ENCODE measurements around the gene PXDN.

The PXDN gene

DNA sequence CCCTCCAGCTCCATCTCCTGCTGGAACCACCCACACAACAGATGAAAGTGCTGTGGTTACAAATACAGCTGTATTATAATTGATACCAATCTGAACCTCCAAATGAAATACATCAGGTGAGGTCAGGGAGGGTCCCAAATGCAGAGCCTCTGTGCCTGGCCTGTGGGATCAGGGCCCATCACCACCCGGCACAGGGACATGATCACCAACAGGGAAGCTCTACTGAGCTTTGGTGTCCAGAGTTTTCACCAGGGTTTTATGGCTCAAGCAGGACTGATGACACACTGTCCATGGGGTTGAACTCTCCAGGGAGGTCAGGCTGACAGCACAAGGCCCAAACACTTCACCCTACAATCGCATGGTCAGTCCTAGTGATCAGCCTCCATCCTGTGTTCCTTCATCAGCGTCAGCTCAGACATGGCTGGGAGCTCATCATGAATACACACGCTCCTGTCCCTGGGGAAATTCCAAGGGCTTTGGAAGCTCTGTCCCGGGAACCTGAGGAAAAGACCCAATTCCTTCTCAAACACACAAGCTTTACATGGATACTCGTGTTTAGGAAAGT lies 3.9 kb upstream of the PXDN start:
- TF ChIP-seq, protein P1, sequence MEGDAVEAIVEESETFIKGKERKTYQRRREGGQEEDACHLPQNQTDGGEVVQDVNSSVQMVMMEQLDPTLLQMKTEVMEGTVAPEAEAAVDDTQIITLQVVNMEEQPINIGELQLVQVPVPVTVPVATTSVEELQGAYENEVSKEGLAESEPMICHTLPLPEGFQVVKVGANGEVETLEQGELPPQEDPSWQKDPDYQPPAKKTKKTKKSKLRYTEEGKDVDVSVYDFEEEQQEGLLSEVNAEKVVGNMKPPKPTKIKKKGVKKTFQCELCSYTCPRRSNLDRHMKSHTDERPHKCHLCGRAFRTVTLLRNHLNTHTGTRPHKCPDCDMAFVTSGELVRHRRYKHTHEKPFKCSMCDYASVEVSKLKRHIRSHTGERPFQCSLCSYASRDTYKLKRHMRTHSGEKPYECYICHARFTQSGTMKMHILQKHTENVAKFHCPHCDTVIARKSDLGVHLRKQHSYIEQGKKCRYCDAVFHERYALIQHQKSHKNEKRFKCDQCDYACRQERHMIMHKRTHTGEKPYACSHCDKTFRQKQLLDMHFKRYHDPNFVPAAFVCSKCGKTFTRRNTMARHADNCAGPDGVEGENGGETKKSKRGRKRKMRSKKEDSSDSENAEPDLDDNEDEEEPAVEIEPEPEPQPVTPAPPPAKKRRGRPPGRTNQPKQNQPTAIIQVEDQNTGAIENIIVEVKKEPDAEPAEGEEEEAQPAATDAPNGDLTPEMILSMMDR (IDR thresholded peaks at IDR 0.05; ENCODE audit: unreplicated experiment in 3 of 3), result no peak
- H3K4me1 Mint-ChIP-seq, result peaks cover 17% of the 10 kb centered on the region

GRCh38 chr2:1747065-1747941 lies 3.0 kb upstream of the PXDN start:
- peaks cover 7% of the 10 kb centered on the region for H3K36me3 Mint-ChIP-seq (ENCODE audit: low read depth)
- peak overlapping the region in 2 of 3 experiments; percentile 54 to 69 for H3K27ac Mint-ChIP-seq
- H3K4me3 Mint-ChIP-seq, result peak overlapping the region; percentile 49 to 96 (median 65)
- H3K9me3 Mint-ChIP-seq, result no peaks in the 10 kb centered on the region
- TF ChIP-seq, protein P1 (IDR thresholded peaks at IDR 0.05; ENCODE audit: unreplicated experiment in 3 of 3), result no peak
- H3K27me3 Mint-ChIP-seq (ENCODE audit: low read depth), result peaks cover 32% of the 10 kb centered on the region
- H3K4me1 Mint-ChIP-seq, result peaks cover 25% of the 10 kb centered on the region

More for the DNA sequence above, 3.9 kb upstream of the PXDN start:
- H3K36me3 Mint-ChIP-seq (ENCODE audit: low read depth), result peaks cover 5% of the 10 kb centered on the region
- H3K27ac Mint-ChIP-seq, result no peak overlapping the region
- H3K27me3 Mint-ChIP-seq (ENCODE audit: low read depth), result peaks cover 36% of the 10 kb centered on the region
- no peaks in the 10 kb centered on the region for H3K9me3 Mint-ChIP-seq
- H3K4me3 Mint-ChIP-seq, result peak overlapping the region in 2 of 3 experiments; percentile 60 to 68

GRCh38 chr2:1746174-1747064 lies 2.1 kb upstream of the PXDN start:
- Mint-ChIP-seq H3K4me1 (peaks cover 33% of the 10 kb centered on the region), H3K9me3 (no peaks in the 10 kb centered on the region), H3K4me3 (peak overlapping the region; percentile 49 to 96 (median 65)), H3K27me3 (ENCODE audit: low read depth) (peaks cover 26% of the 10 kb centered on the region), H3K36me3 (ENCODE audit: low read depth) (peaks cover 15% of the 10 kb centered on the region), H3K27ac (peak overlapping the region; percentile 48 to 97 (median 54))
- TF ChIP-seq, protein P1 (IDR thresholded peaks at IDR 0.05; ENCODE audit: unreplicated experiment in 3 of 3), result no peak

DNA sequence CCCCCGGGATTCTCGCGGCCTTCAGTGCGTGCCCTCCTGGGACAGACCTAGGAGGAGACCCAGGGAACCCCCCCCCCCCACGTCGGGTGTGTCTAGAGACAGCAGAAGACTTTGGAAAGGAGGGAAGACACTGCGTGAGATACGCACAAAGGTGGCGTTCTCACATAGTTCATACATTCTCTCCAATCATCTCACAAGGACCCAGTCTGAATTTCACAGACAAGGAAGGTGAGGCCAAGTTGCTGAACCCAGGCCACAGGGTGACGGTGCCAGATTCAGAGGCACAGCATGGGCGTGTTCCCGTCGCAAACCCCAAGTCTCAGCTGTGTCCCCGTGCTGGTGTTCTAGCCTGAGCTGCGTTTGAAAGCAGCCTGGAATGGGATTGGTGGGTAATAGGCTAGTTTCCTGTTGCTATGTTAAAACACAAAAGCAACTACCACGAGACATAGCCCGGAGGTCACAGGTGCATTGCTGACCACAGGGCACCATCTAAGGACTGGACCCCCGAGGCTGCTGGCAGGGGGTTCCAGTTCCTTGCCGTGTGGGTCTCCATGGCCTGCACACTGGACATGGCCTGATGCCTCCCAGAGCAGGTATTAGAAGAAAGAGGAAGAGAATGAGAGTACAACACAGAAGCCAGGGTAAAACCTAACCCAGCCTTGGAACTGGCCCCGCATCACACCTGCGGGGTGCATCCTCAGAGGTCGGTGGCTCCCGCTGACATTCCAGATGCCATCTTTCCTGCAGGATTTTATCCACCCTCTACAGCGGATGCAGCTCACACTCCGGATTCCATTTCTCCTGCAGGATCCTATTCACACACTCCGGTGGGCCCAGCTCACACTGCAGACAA lies 1.1 kb upstream of the PXDN start:
- Mint-ChIP-seq H3K9me3 (no peaks in the 10 kb centered on the region), H3K4me1 (peaks cover 35% of the 10 kb centered on the region), H3K4me3 (peak overlapping the region; percentile 90 to 96 (median 92)), H3K27ac (peak overlapping the region; percentile 19 to 97 (median 87)), H3K27me3 (ENCODE audit: low read depth) (peaks cover 20% of the 10 kb centered on the region), H3K36me3 (ENCODE audit: low read depth) (peaks cover 22% of the 10 kb centered on the region)
- TF ChIP-seq, protein P1 (IDR thresholded peaks at IDR 0.05; ENCODE audit: unreplicated experiment in 3 of 3), result no peak

- Mint-ChIP-seq H3K4me3 (peak overlapping the region; percentile 83 to 100 (median 98)), H3K36me3 (ENCODE audit: low read depth) (peaks cover 30% of the 10 kb centered on the region), H3K4me1 (peaks cover 45% of the 10 kb centered on the region), H3K9me3 (no peaks in the 10 kb centered on the region), H3K27me3 (ENCODE audit: low read depth) (peaks cover 19% of the 10 kb centered on the region), H3K27ac (peak overlapping the region in 1 of 3 experiments; percentile 80)
- TF ChIP-seq, protein P1 (IDR thresholded peaks at IDR 0.05; ENCODE audit: unreplicated experiment in 3 of 3), result no peak
Observed at GRCh38 chr2:1744151-1744445, 217 bp downstream of the PXDN start.

Data from nephron (organoid).